Rectal smooth muscle tissue (tissue), 1 donor: ENCODE measurements around the gene ETV6.

Experiments used
- H3K27ac ChIP-seq: one replicate; pipeline ENCODE4 v1.7.0; 2013; ENCODE audit warnings: low read depth, low read length, inconsistent platforms
- H3K27me3 ChIP-seq: one replicate; pipeline ENCODE4 v1.7.0; 2013; ENCODE audit warnings: low read length; ENCODE audit not compliant: control insufficient read depth, insufficient read depth
- H3K36me3 ChIP-seq: one replicate; pipeline ENCODE4 v1.7.0; 2013; ENCODE audit warnings: low read length; ENCODE audit not compliant: control insufficient read depth, insufficient read depth
- H3K4me1 ChIP-seq: one replicate; pipeline ENCODE4 v1.7.0; 2013; ENCODE audit warnings: low read length; ENCODE audit not compliant: control insufficient read depth, insufficient read depth
- H3K4me3 ChIP-seq: one replicate; pipeline ENCODE4 v1.7.0; 2013; ENCODE audit warnings: low read length
- H3K9ac ChIP-seq: one replicate; pipeline ENCODE4 v1.7.0; 2013; ENCODE audit warnings: low read length

The ETV6 gene

DNA sequence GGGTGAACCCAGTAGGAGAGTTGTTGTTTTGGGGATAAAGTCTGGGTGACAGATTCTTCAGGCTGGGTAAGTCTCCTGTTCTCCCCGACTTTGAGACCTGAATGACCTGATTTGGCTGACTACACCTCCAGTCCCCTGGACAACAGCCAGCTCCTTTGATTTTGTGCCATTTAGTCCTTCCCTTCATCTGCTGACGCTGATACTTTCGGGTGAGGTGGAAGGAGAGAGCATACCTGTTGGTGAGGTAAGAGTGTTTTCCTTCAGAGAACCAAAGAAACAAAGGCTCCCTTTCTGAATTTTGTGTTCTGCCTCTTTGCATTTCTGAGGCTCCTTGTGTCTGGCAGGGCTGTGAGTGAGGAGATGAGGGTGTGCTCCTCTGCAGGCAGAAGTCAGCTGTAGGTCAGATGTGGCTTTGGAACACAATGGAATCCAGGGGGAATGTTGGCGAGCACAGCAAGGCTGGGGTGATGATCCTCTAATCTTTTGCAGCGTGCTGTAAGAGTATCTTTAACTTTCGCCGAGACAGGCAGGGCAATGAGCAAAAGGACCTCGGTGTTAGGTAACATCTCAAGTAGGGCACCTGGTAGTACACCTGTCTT is 12.1 kb downstream of the ETV6 start:
- Histone ChIP-seq H3K9ac (no peak overlapping the region), H3K27ac (no peak overlapping the region), H3K4me3 (no peak overlapping the region), H3K27me3 (no peaks in the 10 kb centered on the region), H3K4me1 (peaks cover 27% of the 10 kb centered on the region), H3K36me3 (no peaks in the 10 kb centered on the region)

DNA sequence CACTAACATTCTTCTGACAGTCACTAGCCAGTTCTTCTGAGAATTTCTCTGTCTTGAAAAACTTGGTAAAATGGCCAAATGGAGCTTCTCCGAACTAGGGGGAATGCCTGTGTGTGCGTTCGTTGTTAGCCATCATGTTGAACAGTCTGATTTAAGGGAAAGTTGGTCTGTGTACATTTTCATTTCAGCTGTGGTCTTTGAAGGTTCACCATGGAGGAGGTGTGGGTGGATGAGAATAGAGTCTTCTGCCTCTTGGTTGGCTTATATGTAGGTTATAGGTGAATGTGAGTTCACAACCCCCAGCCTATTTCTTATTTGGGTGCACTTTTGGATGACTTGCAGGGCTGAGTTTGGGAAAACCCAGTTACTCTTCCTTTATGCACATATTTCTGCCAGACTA is 12.9 kb downstream of the ETV6 start:
- H3K4me3 ChIP-seq: no peak overlapping the region
- H3K4me1 ChIP-seq: peaks cover 27% of the 10 kb centered on the region
- no peaks in the 10 kb centered on the region for H3K36me3 ChIP-seq
- no peak overlapping the region for H3K27ac ChIP-seq
- no peaks in the 10 kb centered on the region for H3K27me3 ChIP-seq
- H3K9ac ChIP-seq: no peak overlapping the region

DNA sequence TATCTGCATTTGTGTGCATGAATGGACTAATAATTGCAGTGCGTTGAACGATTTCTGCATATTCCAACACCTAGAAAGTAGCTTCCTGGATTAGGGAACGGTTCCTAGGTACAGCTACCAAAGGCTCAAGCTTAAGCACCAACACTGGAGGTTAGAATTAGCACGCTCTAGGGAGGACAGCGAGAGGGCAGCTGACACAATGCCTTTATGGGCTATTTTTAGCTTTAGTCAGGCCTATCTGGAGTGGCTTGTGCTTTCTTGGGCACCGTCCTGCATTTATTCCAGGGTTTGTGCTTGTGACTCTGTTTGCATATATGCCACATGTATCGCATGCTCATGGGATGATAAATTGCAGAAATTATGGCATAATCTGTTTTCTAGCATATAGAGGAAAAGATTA is 13.7 kb downstream of the ETV6 start:
- H3K27ac ChIP-seq: peak overlapping the region; percentile 7
- H3K4me3 ChIP-seq: no peak overlapping the region
- H3K4me1 ChIP-seq: peaks cover 27% of the 10 kb centered on the region
- H3K27me3 ChIP-seq: no peaks in the 10 kb centered on the region
- H3K36me3 ChIP-seq: no peaks in the 10 kb centered on the region
- no peak overlapping the region for H3K9ac ChIP-seq

DNA sequence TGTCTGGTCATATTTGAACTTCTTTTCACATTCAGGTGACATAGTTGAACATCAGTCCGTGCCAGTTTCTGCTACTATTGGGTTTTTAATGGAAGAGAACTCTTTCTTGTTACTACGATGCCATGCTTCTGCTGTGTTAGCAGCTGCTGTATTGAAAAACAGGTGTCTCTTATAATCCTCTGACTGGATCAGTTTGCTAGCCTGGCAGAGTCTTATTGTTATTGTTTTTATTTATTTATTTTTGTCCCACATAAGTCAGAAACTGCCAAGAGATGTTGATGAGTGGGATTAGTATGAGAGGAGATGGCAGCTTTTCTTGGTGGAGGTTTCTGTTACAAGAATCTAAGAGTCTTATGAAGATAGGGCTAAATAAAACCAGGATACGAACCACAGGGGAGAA is 14.6 kb downstream of the ETV6 start:
- no peaks in the 10 kb centered on the region for H3K36me3 ChIP-seq
- H3K4me3 ChIP-seq: no peak overlapping the region
- peaks cover 23% of the 10 kb centered on the region for H3K4me1 ChIP-seq
- H3K9ac ChIP-seq: no peak overlapping the region
- H3K27ac ChIP-seq: no peak overlapping the region
- H3K27me3 ChIP-seq: no peaks in the 10 kb centered on the region

DNA sequence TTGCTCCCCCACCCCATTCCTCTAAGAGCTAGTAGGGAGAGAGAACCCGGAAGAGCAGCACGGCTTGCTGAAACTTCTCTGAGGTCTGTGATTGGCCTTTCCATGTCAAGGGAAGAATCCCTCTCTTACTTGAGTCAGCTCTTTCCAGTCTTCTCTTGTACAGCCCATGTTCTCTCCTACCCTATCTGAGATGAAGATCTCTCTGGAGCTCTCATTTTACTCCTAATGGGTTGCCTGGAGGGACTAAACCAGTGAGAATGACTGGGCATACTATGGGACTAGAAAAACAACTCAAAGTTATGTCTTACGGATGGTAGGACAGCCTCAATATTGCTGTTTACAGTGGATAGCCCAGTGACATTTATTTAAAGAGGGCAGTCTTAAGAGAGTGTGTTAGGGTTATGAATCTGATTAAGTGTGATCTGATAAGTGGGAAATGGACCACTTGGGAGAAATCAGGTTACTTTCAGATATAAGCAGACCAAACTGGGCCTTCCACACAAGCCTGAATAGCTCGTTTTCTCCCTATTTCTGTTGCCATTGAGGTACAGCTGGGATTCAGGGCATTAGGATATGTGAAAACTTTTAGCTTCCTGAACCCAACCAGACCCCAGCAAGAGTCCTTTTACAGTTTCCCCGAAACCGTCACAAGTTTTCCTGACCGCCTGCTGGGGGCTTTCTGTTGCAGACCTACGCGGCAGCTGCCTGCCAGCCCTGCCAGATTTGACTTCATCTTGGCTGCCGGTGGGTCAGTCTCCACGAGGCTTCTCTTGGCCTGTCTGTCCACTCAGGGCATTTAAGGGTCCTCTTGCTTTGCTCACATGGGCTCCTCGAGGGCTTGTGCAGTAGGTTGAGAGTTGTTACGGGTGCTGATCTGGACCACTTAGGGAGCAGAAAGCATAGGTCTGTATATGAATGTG is 16.9 kb downstream of the ETV6 start:
- no peak overlapping the region for H3K27ac ChIP-seq
- no peak overlapping the region for H3K4me3 ChIP-seq
- H3K36me3 ChIP-seq: no peaks in the 10 kb centered on the region
- H3K9ac ChIP-seq: no peak overlapping the region
- peaks cover 19% of the 10 kb centered on the region for H3K4me1 ChIP-seq
- no peaks in the 10 kb centered on the region for H3K27me3 ChIP-seq

DNA sequence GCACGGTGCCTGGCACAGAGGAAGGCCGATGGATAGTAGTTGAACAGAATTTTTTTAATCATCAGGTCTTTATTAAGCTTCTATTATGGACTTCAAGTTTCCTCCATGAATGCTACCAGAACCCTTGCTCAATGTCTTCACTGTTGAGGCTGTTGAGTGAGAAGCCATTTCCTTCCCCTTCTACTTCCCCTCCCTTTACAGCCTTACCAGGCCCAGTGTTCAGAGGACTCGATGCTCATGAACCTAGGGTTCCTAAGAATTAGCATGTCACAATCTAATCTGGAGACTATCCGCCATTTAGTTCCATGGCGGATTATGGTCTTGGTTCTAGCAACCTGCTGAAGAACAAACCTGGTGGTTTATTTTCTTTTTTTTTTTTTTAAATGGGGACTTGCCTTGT is 17.7 kb downstream of the ETV6 start:
- H3K27ac ChIP-seq: no peak overlapping the region
- no peaks in the 10 kb centered on the region for H3K27me3 ChIP-seq
- H3K4me1 ChIP-seq: peaks cover 21% of the 10 kb centered on the region
- no peak overlapping the region for H3K9ac ChIP-seq
- no peaks in the 10 kb centered on the region for H3K36me3 ChIP-seq
- H3K4me3 ChIP-seq: no peak overlapping the region

DNA sequence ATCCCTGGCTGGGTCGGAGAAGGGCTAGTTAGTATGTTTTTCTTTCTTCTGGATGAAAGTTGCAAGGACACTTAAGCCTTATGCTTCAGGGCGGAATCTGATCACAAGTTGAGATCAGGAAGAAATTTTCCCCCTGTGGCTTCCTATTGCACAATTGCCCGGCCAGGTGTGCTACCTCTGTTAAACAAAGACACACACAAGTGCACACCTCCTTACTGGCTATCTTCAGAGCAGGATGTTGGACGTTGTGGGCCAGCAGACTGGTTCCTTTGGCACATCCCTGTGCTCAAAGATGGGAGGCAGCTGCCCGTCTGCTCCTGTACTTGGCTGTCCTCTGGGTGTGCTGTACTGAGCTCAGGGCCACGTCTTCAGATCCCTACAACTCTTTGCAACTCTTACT is 19.1 kb downstream of the ETV6 start:
- Histone ChIP-seq H3K9ac (no peak overlapping the region), H3K4me1 (peaks cover 20% of the 10 kb centered on the region), H3K27me3 (no peaks in the 10 kb centered on the region), H3K27ac (no peak overlapping the region), H3K36me3 (no peaks in the 10 kb centered on the region), H3K4me3 (no peak overlapping the region)

DNA sequence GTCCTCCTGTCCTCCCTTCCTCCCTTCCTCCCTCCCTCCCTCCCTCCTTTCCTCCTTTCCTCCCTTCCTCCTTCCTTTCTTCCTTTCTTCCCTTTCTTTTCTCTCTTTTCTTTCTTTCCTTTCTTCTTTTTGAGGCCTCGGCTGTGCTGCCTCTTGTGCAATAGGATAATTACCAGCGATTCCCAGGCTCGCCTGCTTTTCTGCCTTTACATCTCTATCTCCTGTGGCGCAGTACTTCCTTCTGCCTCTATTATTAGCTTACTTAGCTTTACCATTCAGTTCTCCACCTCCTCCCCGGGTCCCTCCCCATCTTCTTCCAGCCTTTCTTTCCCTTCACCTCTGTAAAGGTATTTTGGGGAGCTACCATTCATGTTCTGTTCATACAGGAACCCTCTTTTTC is 19.9 kb downstream of the ETV6 start:
- Histone ChIP-seq H3K27ac (no peak overlapping the region), H3K4me1 (peaks cover 22% of the 10 kb centered on the region), H3K36me3 (no peaks in the 10 kb centered on the region), H3K4me3 (no peak overlapping the region), H3K27me3 (no peaks in the 10 kb centered on the region), H3K9ac (no peak overlapping the region)

DNA sequence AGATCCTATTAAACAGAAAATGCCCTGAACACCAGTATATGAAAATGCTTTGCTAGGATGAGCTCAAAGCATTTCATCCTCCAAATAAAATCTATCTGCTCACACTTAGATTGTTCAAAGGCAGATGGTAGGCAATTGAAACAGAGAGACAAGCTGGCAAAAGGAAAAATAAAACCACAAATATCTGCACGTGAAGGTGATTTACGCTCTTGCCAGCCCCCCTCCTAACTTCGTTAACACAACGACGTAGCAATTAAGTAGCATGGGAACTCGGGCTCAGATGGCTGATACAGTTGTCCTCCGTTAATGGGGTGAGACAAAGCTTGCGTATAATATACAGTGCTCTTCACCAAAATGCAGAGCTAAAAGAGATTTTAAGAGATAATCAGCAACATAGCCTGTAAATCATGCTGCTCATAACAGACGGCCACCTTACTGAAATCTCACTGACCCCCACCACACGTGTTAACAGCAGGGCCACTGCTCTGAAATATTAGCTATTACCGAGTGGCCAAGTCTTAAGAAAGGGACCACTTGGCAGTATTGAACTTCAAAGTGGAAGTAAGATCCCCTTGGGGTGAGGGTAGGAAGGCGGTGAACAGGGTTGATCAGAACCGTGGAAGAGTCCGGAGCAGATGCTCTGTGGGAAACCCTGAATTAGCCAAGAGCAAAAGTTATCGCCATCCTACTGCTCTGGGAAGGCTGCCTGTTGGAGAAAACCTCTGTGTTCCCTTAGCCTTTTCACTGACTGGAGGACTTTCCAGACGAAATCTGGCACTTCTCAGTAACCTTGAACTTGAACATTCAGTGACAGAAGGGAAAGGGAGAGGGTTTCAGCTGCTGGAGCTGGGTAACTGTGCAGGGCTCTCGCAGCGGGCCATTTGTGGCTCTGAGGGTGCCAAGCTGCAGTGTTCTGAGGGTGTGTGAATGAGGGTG is 23.1 kb downstream of the ETV6 start:
- Histone ChIP-seq H3K9ac (no peak overlapping the region), H3K27me3 (no peaks in the 10 kb centered on the region), H3K4me1 (peaks cover 31% of the 10 kb centered on the region), H3K27ac (peak overlapping the region; percentile 20), H3K4me3 (peak overlapping the region; percentile 19), H3K36me3 (no peaks in the 10 kb centered on the region)

DNA sequence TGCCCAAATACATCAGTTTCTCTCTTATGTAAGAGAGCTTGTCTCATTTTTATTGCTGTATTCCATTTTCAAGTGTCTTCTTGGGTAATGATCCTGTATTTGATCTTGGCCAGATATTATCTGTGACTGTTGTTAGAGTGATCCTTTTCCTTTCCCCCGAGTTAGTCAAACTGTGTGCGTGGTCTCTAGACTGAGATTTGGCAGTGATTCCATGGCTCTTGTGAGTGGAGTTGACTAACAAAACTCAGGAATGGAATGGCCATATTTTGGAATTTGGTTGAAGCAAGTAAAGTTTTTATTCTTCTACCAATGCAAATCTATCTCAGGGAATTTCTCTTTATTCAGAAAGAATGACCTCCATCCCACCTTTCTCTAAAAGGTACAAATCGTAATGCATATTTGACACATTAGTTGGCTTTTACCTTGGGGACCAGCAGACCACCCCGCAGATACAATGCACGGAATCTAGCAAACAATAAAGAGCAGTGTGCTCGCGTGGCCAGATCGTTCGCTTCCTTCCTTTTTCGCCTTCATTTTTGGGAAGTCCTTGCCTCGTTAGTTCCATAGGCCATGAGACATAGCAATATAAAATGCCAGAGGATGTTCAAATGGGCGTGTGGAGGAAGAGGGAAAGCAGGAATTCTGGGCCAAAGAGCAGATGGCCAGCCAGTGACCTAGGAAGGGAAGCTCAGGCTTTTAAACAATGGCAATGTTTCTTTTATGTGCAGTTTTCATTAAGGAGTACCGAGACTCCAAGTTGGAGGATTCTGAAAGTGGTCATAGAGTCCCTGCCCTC is 24.4 kb downstream of the ETV6 start:
- Histone ChIP-seq H3K27me3 (no peaks in the 10 kb centered on the region), H3K36me3 (peaks cover 5% of the 10 kb centered on the region), H3K9ac (no peak overlapping the region), H3K4me1 (peaks cover 30% of the 10 kb centered on the region), H3K27ac (no peak overlapping the region), H3K4me3 (no peak overlapping the region)

DNA sequence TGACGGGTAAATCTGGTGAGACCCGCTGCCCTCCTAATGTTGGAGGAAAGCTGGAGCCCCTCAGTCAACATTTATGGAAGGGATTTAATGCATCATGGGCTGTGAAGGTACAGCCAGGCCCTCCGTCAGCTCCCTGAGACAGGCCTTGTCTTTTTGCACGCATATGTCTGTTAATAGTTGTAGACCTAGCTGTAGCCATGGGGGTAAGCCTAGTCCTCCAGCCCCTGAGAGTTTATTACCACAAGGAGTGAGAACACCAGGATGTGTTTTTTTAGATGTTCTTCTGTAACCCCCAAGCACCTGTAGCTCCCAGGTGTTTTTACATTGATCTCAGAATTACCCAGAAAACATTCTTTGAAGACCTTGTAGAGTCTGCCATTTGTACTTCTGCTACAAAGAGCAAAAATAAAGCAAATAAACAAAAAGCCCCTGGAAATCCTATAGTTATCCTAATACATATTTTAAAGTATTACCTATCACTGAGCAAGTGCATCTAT is 25.5 kb downstream of the ETV6 start:
- no peaks in the 10 kb centered on the region for H3K27me3 ChIP-seq
- H3K36me3 ChIP-seq: peaks cover 5% of the 10 kb centered on the region
- peaks cover 33% of the 10 kb centered on the region for H3K4me1 ChIP-seq
- no peak overlapping the region for H3K27ac ChIP-seq
- no peak overlapping the region for H3K9ac ChIP-seq
- no peak overlapping the region for H3K4me3 ChIP-seq
